ENCODE results near the gene PICALM. TPM values are rescaled to one million over a fixed set of nuclear protein-coding genes. Genes with fewer than 3 reads are reported as not detected.
"Not testable (repeated sequence)": the region's sequence is repeated elsewhere in the genome, so short reads cannot be mapped to it uniquely, and the experiment has no call there.

PICALM gene
- polyA plus RNA-seq, 3 donors, result 36.9 to 167 (median 113) TPM

DNA sequence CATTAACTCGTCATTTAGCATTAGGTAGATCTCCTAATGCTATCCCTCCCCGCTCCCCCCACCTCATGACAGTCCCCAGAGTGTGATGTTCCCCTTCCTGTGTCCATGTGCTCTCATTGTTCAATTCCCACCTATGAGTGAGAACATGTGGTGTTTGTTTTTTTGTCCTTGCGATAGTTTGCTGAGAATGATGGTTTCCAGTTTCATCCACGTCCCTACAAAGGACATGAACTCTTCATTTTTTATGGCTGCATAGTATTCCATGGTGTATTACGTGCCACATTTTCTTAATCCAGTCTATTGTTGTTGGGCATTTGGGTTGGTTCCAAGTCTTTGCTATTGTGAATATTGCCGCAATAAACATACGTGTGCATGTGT is 116.8 kb downstream of the PICALM start:
- WGBS, 3 donors, result 89 to 97% (median 91%) methylated on average over 7 of the region's 7 CpGs
- not testable (repeated sequence) for H3K27ac ChIP-seq (ENCODE audit: low read depth, low read length)

DNA sequence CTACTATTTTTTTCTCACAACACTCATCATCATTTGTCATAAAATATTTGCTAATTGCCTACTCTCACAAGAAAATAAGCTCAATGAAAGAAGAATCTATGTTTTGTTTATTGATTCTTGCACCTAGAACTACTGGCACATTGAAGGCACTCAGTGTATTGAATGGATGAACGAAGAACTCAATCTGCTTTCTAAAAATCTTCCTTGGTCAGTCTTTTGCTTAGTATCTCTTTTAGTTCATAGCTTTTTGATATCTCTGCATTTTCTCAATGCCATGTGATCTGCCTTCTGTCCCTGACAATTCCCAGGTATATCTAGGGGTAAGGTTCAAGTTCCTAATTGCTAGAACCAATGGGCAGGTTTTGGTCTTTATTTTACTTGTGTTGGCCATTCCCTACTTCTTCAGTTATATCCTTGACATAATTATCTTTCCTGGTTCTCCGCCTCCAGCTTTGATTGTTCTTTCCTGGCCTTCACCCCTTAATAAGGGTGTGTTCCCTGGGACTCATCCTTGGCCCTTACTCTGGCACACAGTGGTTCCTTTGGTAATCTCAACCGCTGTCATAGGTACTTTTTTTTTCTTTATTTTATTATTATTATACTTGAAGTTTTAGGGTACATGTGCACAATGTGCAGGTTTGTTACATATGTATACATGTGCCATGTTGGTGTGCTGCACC is 117.3 kb downstream of the PICALM start:
- WGBS, 3 donors, result 96 to 98% (median 96%) methylated on average over 3 of the region's 3 CpGs
- no peak overlapping the region for H3K27ac ChIP-seq (ENCODE audit: low read depth, low read length)

DNA sequence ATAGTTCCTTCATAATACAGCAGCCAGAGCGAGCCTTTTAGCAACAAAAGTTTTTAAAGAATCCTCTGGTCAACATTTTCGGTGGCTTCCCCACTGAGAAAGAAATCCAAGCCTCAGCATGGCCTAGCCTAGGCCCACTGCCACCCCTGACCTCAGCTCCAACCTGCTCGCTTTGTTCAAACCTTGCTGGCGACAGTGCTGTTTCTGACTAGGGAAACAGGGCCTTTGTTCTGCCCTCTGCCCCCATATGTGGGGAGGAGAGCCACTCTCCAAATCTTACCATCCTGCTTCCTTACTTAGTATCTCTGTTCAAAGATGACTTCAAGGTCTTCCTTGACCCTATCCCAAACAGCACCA is 117.9 kb downstream of the PICALM start:
- no peak overlapping the region for H3K27ac ChIP-seq (ENCODE audit: low read depth, low read length)

DNA sequence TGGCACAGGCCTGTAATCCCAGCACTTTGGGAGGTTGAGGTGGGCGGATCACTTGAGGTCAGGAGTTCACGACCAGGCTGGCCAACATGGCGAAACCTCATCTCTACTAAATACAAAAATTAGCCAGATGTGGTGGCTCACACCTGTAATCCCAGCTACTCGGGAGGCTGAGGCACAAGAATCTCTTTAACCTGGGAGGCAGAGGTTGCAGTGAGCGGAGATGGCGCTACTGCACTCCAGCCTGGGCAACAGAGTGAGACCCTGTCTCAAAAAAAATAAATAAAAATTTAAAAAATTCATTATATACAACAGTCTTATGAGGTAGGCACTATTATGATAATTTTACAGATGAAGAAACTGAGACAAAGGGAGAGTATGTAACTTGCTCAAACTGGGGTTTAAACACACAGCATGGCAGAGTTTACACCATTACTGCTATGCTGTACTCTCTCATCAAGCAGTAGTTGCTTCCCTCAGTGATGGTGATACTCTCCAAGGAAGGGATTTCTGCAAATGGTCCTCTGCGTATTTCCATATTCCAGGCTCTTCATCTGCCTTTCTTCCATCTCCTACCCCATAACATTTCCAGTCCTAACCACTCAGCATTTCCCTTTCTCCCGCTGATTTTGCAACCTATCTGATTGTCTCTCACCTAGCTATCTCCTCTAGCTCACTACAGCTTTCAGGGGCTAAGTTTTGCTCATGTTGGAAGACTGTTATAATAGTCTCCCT is 118.4 kb downstream of the PICALM start:
- no peak overlapping the region for H3K27ac ChIP-seq (ENCODE audit: low read depth, low read length)
- WGBS, 3 donors, result 93 to 94% (median 93%) methylated on average over 8 of the region's 8 CpGs

More for the DNA sequence above, 117.9 kb downstream of the PICALM start:
- 95 to 98% (median 96%) methylated on average over 4 of the region's 4 CpGs for WGBS, 3 donors

DNA sequence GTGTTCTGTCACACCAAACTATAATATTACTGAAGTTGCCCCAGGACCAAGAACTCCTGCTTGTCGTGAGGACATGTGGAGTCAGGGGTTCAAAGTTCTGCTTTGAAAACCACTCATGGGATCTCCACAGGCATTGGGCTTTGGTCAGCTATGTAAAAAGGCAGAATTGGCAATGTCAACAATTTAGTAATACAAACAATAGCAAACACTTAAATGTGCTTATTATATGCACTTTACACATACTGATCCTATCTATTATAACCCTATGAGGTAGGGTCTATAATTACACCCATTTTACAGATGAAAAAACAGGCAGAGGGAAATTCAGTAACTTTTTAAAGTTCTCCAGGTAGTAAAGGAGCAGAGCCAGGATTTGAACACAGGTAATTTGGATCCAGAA is 119.1 kb downstream of the PICALM start:
- H3K27ac ChIP-seq (ENCODE audit: low read depth, low read length), result no peak overlapping the region
- WGBS, 3 donors, result 84 to 96% (median 86%) methylated on average over 1 of the region's 1 CpG

DNA sequence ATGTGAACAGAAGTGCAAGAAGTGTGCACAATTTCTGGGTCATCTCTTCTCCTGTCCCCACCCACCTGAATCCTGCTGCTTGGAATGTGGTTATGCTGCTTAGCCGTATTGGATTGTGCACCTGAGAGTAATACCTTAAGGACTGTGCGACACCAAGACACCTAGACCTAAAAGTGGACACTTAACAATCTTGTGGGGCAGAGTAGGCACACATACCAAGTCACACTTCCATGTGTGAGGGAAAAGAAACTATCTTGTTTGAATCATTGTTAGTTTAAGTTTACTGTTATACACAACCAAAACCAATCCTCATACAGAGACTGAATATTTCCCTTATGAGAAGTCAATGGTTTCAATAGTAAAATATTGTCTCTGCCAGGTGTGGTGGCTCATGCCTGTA is 120.0 kb downstream of the PICALM start:
- H3K27ac ChIP-seq (ENCODE audit: low read depth, low read length), result no peak overlapping the region
- WGBS, 3 donors, result 84 to 95% (median 88%) methylated on average over 2 of the region's 2 CpGs

DNA sequence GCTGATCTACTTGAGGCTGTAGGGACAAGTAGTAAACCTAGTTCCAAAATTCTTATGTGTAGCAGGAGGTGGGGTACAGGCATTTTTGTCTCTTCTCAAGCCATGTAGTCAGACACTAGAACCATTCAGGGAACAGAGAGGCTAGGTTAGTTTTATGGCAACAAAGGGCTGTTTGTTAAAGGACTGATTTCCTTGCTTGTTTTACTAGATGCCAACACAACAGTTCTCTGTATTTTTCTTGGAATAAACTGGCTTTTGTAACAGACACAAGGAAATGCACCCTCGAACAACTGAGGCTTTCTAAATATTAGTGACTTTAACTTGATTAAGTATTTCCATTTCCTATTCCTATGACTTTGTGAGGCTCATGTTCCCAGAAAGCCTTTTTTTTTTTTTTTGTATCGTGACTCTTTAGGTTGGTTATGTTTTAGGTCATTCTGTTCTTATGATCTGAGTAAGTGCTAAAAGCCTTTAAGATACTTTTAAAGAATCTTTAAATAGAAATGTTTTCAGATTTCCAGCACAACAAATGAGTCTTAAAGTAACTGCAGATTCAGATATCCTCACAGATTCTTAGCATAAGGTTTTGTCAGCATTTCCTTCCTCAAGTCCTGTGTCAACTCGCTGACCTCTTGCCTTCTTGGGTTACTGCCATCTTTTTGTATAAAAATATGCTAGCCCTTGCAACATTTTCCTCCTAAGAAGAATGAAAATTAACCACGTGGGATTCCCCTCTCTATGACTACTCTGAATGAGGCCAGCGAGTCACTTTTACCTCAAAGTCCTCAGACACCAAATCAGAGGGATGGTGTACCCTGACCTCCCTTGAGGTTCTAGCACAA is 121.2 kb downstream of the PICALM start:
- no peak overlapping the region for H3K27ac ChIP-seq (ENCODE audit: low read depth, low read length)
- 6 to 30% (median 10%) methylated on average over 5 of the region's 5 CpGs for WGBS, 3 donors

DNA sequence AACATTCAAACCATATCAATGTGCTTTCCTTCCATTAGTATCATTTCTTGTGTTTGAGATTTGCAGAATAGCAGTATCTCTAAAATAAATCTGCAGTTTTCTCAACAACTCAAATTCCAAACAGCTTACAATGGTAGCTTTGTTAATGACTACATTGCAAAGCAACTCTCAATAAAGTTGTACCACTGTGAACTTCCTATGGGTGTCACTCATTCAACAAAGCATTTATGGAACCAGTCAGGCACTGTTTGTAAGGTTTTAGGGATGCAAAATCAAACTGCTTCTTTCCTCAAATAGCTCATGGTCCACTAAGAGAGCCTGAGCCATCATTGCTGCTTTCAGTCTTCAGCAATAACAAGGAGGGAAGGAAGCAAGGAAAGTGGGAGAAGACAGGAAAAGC is 122.7 kb downstream of the PICALM start:
- H3K27ac ChIP-seq (ENCODE audit: low read depth, low read length), result no peak overlapping the region

DNA sequence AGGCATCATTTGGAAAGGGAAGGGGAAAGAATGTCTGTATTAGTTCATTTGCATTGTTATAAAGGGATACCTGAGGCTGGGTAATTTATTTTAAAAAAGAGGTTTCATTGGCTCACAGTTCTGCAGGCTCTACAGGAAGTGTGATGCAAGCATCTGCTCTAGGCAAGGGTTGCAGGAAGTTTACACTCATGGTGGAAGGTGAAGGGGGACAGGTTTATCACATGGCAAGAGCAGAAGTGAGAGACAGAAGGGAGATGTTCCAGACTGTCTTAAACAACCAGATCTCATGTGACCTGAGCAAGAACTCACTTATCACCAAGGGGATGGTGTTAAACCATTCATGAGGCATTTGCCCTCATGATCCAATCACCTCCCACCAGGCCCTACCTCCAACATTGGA is 123.1 kb downstream of the PICALM start:
- H3K27ac ChIP-seq (ENCODE audit: low read depth, low read length), result no peak overlapping the region

DNA sequence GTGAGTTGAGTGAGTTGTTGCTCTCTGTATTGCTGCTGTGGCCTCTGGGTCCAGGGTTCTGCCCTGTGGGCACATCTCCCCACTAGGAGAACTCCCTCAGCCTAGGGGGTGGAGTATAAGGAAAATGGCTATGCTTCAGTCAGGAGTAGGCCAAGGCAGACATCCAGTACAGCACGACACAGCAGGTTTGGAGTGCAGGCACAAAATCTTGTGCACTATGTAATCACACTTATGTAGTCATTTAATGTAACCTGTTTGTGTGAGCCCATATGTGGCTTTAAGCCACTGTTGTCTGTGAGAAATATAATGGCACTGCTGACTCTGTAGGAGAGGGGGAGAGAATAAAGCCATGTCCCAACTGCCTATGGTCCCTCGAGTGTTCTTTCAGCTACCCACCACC is 123.6 kb downstream of the PICALM start:
- WGBS, 3 donors, result 88 to 98% (median 94%) methylated on average over 2 of the region's 2 CpGs
- H3K27ac ChIP-seq (ENCODE audit: low read depth, low read length), result no peak overlapping the region

DNA sequence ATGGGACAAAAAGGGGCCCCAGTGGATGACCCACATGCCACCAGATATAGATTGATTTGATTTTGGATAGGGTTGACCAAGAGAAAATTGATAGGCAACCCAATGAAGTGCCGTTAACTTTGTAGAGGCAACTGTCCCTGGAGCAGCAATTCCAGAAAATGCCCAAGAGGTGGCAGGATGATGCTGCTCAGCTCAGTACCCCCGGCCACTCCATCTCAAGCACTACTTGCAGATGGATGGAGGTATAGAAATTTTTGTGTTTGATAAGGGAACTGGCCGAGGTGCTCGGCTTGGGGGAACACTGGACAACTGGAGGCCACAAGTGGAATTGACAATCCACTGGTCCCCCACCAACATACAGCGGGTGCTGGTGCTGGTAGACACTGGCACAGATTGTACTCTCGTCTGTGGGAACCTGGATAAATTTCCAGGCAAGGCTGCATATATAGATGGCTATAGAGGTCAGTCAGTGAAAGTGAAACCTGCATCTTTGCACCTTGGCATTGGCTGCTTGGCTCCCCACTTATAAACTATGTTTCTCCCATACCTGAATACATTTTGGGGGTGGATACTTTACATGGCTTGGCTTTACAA is 127.4 kb downstream of the PICALM start:
- H3K27ac ChIP-seq (ENCODE audit: low read depth, low read length), result no peak overlapping the region
- 29 to 45% (median 42%) methylated on average over 6 of the region's 6 CpGs for WGBS, 3 donors

DNA sequence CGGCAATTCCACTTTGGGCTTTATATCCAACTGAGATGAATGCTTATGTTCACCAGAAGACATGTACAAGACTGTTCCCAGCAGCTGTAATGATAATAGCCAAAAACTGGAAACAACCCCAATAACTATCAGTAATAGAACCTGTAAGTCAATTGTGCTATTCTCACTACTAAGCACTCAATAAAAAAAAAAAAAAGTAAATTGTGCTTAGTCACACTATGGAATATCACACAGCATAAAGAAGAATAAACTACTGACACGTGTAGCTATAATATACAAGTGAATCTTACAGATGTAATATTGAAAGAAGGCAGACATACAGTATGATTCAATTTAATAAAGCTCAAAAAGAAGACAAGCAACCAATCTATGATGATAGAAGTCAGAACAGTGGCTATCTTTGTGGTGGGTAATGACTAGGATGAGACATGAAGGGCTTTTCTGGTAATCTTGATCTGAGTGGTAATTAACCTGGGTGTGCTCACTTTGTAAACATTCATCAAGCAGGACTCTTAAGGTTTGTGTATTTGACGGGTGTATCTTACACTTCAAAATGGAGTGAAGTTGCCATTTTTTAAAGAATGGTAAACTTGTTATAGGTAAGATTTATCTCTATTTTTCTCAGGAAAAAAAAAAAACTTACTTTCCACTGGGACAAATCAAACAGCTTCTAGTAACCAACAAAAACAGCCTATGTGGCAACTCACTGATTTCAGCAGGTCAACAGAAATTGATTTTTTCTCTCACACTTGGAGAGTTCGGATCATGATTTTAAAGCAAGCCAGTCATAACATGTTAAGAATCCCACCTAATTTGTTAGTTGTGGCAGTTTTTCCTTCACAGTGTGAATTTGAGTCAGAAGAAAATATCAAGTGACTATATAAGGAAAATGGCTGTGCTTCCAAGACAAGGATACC is 129.5 kb downstream of the PICALM start:
- no peak overlapping the region for H3K27ac ChIP-seq (ENCODE audit: low read depth, low read length)
- WGBS, 3 donors, result 71 to 88% (median 87%) methylated on average over 4 of the region's 4 CpGs

DNA sequence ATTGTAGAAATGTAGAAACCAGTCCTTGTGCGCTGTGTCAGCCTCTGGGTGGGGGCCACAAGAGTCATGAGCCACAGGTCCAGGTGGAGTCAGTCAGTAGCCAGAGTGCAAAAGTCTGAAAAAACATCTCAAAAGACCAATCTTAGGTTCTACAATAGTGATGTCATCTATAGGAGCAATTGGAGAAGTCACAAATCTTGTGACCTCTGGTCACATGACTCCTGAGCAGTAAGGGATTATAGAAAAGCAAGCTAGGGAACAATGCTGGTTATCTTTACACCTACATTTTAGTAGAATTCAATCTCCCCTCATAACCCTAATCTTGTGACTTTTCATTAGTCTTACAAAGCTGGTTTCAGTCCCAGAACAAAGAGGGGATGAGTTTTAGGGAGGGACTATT is 131.0 kb downstream of the PICALM start:
- H3K27ac ChIP-seq (ENCODE audit: low read depth, low read length), result no peak overlapping the region
- 96 to 100% (median 98%) methylated on average over 1 of the region's 1 CpG for WGBS, 3 donors

DNA sequence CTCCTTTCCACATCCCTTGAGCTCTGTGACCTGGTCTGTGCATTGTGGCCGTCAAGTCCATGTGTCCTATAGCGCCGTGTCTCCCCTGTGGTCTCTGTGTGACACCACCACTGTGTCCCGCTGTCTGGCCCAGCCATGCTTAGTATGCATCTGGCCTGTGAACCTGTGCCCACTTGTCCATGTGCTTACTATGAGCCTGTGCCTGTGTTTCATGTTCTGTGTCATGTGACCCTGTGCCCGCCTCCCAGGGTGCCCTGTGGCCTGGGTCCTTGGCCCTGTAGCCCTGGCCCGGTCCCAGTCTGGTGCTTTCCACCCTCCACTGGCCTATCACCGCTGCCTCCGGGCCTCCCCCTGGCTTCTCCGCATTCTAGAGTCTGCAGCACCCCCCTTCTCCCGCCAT is 133.1 kb downstream of the PICALM start:
- 93 to 98% (median 96%) methylated on average over 9 to 10 of the region's 10 CpGs for WGBS, 3 donors

DNA sequence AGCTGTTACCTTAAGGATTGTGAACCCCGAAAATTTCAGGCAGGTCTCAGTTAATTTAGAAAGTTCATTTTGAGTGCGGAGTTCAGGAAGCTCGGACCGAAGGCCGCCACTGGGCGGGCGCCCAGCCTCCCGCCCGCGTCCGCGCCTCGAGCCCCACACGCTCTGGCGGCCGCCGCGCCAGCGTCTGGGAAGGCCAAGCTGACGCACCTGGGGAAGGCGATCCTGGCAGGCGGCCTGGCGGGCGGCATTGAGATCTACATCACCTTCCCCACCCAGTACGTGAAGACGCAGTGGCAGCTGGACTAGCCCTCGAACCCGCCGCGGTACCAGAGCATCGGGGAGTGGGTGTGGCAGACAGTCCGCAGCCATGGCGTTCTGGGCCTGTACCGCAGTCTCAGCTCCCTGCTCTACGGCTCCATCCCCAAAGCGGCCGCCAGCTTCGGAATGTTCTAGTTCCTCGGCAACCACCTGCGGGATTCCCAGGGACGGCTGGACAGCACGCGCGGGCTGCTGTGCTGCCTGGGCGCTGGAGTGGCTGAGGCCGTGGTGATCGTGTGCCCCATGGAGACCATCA is 134.2 kb downstream of the PICALM start:
- WGBS, 3 donors, result 45 to 55% (median 53%) methylated on average over 47 of the region's 47 CpGs
- no peak overlapping the region for H3K27ac ChIP-seq (ENCODE audit: low read depth, low read length)

More for the DNA sequence above, 133.1 kb downstream of the PICALM start:
- no peak overlapping the region for H3K27ac ChIP-seq (ENCODE audit: low read depth, low read length)

DNA sequence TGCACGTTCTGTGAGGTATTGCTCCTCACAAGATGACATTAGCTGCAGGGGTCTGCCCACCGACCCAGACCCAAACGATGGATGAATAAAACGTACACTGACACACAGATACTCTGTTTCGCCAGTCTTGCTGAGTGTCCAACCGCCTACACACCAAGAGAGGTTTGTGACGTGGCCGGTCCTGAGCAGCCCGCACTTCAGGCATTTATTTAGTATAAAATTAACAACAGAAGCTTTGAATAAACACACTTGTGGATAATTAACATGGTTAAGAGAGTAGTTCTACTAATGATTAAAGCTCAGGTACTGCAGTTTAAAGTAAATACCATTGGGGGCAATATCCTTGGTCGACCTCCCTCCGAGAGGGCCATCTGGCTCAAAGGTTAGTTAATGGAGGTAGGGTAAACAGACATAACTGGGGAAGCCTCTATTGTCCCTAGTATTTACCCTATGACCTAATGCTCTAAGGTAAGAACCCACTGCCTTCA is 138.0 kb downstream of the PICALM start:
- 62 to 90% (median 84%) methylated on average over 11 of the region's 11 CpGs for WGBS, 3 donors
- no peak overlapping the region for H3K27ac ChIP-seq (ENCODE audit: low read depth, low read length)

DNA sequence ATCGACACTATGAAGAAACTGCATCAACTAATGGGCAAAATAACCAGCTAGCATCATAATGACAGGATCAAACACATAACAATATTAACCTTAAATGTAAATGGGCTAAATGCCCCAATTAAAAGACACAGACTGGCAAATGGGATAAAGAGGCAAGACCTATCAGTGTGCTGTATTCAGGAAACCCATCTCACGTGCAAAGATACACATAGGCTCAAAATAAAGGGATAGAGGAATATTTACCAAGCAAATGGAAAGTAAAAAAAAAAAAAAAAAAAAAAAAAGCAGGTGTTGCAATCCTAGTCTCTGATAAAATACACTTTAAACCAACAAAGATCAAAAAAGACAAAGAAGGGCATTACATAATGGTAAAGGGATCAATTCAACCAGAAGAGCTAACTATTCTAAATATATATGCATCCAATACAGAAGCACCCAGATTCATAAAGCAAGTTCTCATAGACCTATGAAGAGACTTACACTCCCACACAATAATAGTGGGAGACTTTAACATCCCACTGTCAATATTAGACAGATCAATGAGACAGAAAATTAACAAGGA is 142.2 kb downstream of the PICALM start:
- 65 to 84% (median 67%) methylated on average over 2 of the region's 2 CpGs for WGBS, 3 donors
- H3K27ac ChIP-seq (ENCODE audit: low read depth, low read length), result not testable (repeated sequence)
